Esophagus squamous epithelium (tissue), 4 donors: ENCODE data around the gene SLIT1.

ENCODE experiments used
- POLR2A ChIP-seq, 4 donors: fragments of 450-650 bp; IDR thresholded peaks; one replicate each; pipeline ENCODE4 v1.6.1; 2017; ENCODE audit warnings: antibody characterized with exemption in 4 of 4, mild to moderate bottlenecking in 4 of 4, moderate library complexity in 3 of 4
- TF ChIP-seq, protein P1 (sequence below), 6 experiments: fragments of 450-650 bp in 4 of 6; fragments of 200-600 bp in 2 of 6; sonication (generic) in 2 of 6; IDR thresholded peaks; one replicate each; pipeline ENCODE4 v1.5.1; 2016 to 2019; ENCODE audit warnings: antibody characterized with exemption in 6 of 6, mild to moderate bottlenecking in 4 of 6, moderate library complexity in 4 of 6

GRCh38 chr10:96998329-96998888 is 187.3 kb downstream of the SLIT1 start:
- no peak for TF ChIP-seq POLR2A (IDR thresholded peaks at IDR 0.05)
- TF ChIP-seq, protein P1, sequence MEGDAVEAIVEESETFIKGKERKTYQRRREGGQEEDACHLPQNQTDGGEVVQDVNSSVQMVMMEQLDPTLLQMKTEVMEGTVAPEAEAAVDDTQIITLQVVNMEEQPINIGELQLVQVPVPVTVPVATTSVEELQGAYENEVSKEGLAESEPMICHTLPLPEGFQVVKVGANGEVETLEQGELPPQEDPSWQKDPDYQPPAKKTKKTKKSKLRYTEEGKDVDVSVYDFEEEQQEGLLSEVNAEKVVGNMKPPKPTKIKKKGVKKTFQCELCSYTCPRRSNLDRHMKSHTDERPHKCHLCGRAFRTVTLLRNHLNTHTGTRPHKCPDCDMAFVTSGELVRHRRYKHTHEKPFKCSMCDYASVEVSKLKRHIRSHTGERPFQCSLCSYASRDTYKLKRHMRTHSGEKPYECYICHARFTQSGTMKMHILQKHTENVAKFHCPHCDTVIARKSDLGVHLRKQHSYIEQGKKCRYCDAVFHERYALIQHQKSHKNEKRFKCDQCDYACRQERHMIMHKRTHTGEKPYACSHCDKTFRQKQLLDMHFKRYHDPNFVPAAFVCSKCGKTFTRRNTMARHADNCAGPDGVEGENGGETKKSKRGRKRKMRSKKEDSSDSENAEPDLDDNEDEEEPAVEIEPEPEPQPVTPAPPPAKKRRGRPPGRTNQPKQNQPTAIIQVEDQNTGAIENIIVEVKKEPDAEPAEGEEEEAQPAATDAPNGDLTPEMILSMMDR (IDR thresholded peaks at IDR 0.05), result no peak
